Neural cell (in vitro differentiated cells): ENCODE measurements around the gene ZNF536.

ENCODE experiments used
- CTCF ChIP-seq: fragments of 450-650 bp; IDR thresholded peaks from 2 replicates; pipeline ENCODE4 v1.5.1; 2014; ENCODE audit warnings: antibody characterized with exemption, mild to moderate bottlenecking, moderate library complexity; ENCODE audit not compliant: poor library complexity, severe bottlenecking
- EP300 ChIP-seq: fragments of 450-650 bp; conservative IDR thresholded peaks from 2 replicates; pipeline ENCODE4 v1.6.1; 2014; ENCODE audit warnings: antibody characterized with exemption, mild to moderate bottlenecking, moderate library complexity; ENCODE audit not compliant: poor library complexity, severe bottlenecking
- REST ChIP-seq: IDR thresholded peaks from 2 replicates; pipeline ENCODE4 v1.6.1; 2012; ENCODE audit warnings: borderline replicate concordance

GRCh38 chr19:30371960-30372824 is at the start of gene ZNF536:
- TF ChIP-seq CTCF = no peak
- no peak for TF ChIP-seq REST
- no peak for TF ChIP-seq EP300
